Activated T-helper 1 cell treated with anti-CD3 and anti-CD28 coated beads, Interleukin-2, amount 50 U/mL, for 16 hours (primary cell): ENCODE results near the gene TBX4.

Experiments used
- DNase-seq, 2 donors: peaks; one replicate each; pipeline ENCODE4 v3.0.0-alpha.2; 2020; ENCODE audit warnings: low read depth in 1 of 2, low spot score in 1 of 2

The TBX4 gene

DNA sequence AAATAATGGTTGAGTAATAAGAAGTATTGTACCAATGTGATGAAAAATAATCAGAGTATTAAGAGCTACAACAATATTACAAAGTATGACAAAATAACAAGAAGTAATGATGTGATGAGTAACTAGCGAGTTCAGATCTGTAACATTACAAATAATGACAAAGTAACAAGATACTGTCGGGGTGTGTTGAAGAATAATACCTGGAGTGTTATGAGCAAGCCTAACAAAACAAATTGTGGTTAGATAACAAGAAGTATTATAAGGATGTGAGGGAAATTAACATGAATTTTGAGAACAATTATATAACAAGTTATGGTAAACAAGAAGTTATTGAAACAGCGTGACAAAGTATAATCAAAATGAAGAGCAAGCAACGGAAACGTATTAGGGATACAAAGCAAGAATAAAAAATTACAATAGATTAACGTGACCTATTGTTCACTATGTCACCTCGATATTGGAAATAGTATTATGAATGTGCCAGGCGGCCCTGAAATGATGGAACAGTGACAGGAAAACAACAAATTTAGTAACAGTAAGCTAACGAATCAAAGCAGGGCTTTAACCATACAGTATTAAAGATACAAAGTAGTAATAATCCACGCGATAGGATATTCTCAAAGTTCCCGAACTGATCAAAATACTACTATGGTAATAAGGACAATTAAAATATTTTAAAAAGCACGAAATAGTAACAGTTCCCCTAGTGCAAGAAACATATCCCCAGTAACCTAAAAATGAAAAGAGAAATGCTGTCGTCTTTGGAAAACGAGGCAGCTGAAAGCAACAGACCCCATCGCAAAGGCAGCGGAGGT, 1.6 kb downstream of the TBX4 start:
- DNase-seq: no peak

DNA sequence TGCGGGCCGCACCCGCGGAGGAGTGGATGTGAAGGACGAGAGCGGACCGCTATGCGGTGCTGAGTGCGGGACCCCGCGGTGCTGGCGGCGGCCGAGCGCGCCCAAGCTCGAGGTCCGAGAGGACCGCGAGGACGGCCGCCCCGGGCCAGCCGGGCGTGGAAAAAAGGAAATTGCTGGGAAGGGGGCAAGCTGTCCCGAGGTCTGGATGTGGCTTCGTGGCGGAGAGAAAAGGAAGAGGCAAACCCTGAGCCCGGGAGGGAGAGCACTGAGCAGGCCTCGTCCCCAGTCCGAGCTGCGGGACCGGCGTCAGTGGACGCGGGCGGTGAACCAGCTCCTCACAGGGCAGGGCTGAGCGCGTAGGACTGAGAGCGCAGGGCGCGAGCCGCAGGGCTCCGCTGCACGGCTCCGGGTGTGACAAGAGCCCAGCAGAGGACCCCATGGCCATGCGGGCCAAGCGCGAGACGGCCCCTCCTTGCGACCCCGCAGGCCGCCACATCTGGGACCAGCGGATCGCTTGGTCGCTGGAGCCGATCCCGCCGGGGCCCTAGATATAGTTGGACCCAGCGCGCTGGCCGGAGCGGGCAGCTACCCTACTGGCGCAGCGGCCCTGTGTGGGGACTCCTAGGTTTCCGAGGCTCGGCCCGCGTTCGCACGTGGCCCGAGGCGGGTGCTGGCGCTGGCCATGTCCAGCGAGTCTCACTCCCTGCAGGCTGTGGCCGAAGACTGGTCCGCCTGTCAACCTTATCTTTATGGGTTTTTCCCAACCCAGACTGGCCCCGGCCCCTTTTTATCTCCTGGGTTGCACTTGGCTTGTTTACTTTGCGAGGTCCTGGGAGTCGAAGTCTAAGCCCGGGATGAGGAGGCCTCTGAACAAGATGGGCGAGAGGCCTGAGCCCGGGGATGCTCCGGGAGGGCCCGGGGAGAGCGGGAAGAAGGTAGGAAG, 2.4 kb downstream of the TBX4 start:
- no peak for DNase-seq

DNA sequence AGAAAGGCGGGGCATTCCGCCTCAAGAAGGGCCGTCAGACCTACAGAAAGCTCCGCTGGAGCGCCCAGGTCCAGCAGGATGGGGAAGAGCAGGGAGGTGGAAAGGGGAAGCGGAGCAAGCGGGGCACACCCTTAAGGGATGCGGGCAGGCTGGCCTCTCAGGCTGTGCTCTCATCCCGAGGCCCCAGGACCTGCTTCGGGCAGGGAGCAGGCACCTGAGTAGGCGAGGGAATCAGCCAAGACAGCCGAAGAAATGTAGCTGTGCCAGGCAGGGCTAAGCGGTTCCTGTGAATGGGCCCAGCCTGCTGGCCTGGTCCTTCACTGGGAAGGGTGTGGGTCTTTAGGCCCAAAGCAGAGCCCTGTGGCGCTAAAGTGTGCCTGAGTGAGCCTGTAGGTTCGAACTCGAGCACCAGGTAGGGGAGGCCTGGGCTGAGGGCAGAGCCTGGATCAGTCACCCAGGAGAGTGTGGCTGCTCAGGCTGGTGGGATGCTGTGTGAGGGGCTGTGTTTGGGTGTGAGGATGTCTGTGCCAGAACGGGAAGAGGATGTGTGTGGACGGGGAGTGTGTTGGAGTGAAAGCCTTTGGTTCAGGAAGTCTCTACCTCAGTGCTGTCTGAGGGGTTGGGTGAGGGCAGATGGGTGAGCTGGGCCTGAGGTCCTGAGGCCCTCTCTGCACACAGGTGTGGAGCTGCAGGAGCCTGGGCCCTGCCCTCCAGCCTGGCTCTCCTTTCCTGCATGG, 3.3 kb downstream of the TBX4 start:
- no peak for DNase-seq

DNA sequence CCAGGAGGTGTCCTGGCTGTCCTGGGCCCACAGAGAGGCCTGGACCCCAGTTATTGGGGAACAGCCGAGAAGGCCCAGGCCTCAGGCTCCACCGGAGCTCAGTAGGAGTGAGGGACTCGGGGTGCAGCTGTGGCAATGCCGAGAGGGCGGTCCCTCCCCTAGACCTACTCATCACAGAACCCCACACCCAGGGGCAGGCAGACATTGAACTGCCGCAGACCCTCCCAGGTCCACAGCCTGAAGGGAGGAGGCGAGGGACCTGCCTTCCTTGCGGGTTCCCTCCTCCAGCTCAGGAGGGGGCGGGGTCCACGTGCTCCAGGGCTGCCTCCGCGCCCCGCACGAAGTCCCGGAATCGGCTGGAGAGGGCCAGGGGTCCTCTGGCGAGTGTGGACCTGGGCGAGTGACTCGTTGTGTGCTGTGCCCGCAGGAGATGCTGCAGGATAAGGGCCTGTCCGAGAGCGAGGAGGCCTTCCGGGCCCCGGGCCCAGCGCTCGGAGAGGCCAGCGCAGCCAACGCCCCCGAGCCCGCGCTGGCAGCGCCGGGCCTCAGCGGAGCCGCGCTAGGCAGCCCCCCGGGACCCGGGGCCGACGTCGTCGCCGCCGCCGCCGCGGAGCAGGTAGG, 3.9 kb downstream of the TBX4 start:
- no peak for DNase-seq

DNA sequence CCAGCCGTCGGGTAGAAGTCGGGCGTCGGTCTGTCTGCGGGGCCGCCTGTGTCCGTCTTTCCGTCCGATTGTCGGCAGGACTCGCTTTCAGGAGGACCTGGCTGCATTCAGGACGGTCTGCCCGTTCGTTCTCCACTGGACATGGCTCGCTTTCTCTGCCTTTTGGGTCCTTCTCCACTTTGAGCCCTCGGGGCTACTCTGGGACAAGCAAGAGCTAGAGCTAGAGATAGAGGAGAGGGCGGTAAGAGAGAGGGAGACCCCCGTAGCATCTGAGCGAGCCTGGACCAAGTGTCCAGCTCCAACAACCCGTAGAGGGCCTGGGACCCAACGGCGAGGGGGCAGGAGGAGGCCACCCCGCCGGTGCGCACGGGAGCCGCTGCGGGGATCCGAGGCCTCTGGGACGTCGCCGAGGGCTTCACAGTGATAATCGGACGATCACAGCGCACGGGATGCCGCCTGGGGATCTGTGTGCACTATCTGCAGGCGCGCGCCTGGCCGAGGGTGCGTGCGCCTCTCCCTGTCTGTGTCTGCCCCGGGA, 4.5 kb downstream of the TBX4 start:
- DNase-seq: no peak

DNA sequence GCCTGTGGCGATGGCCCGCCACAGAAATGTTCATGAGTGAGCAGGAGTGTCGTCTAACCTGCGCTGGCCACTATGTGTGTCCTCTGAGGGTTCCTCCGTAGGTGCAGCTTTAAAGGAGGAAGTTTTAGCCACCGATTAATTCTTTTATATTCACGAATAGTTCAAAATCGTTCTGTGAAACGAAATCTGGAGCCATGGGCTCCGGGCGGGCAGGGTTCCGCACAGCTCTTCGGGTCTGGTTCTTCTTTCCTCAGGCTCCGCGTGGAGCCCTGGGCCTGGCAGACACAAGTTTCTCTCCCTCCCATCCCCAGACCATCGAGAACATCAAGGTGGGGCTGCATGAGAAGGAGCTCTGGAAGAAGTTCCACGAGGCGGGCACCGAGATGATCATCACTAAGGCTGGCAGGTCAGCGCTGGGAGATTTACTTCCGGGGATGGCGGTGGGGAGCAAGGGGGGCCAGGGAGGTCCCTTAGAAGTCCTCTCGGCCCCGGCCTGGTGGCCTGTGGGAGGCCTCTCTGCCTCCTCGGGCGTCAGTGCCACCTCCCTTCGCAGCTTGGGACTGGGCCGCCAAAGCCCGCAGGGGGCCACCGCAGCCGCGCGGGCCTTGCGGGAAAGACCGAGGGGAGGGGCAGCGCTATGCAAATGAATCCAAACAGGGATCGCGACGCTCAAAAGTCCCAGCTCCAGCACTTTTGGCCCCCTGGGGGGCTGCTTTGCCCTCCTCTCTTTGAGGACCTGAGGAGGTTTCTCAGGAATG, 5.2 kb downstream of the TBX4 start:
- no peak for DNase-seq

DNA sequence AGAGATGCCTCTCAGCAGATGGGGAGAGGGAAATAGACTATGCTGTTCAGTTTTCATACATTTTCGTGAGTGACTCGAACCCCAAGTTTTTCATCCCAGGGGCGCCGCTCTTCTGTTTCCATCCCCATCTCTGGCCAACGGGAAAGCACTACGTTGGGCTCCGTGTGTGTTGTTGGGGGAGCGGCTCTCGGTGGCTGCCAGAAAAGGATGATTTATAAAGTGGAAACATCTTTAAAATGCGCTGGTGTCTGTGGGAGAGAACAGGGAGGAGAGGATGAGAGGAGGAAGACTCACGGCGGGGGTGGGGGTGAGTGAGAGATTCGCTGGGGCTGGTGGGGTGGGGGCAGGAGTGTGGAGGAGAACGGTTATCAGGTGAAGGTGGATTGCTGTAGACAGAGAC, 5.8 kb downstream of the TBX4 start:
- DNase-seq: no peak

DNA sequence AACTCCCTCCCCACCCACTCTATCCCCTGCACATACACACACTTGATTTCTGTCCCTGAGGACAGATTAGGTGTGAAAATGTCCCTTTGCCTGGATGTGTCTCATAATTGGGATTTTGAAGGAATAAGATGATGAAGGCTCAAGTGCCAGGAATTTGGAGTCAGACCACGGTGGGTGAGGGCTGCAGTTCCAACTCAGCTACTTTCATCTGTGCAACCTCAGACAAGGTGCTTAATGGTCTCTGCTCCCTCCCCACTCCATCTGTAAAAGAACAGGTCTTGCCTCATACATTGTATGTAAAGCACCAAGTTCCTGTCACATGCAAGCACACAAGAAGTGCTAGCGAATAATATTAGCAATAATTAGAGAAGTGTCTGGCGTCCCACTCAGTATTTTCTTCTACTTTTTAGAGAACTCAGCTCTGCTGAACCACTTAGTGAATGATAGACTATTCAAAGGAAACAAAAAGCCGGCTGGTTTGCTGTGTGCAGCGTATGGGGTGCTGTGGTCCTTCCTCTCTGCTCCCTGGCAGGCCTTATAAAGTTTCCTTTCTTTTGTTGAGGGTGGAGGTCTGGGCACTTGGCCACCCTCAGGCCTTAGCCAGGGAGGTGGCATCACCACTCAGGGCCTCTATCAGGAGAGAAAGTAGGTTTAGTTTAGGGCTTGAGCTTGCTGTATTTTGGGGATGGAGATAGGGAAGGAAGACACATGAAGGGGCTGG, 6.4 kb downstream of the TBX4 start:
- no peak for DNase-seq

DNA sequence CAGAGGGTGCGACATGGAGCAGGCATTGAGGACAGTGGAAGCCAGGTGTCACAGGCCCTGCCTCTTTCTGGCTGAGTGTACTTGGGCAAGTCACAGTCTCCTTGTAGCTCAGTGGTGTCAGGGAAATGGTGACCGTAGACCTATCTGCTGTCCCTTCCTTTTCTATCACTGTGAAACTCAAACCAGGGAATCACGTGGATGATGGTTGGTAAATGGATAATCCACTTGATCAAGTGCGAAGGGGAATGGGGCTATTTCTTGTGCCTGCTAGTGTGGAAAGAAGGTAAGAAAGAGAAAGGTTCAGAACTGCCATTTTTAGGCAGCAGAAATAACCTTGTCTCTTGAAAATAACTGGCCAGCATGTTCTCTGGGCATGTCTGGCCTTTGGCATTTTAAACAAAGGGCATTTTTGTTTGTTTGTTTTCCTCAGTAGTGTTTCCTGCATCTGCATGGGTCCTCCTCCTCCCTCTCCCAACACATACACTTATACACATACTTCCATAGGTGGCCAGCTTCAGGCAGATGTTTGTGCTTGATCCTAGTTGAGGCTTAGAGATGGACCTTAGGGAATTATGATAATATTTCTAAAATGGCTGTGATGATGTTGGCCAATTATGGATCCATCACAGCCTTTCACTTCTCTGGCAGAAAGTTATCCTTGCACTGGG, 7.1 kb downstream of the TBX4 start:
- no peak for DNase-seq

DNA sequence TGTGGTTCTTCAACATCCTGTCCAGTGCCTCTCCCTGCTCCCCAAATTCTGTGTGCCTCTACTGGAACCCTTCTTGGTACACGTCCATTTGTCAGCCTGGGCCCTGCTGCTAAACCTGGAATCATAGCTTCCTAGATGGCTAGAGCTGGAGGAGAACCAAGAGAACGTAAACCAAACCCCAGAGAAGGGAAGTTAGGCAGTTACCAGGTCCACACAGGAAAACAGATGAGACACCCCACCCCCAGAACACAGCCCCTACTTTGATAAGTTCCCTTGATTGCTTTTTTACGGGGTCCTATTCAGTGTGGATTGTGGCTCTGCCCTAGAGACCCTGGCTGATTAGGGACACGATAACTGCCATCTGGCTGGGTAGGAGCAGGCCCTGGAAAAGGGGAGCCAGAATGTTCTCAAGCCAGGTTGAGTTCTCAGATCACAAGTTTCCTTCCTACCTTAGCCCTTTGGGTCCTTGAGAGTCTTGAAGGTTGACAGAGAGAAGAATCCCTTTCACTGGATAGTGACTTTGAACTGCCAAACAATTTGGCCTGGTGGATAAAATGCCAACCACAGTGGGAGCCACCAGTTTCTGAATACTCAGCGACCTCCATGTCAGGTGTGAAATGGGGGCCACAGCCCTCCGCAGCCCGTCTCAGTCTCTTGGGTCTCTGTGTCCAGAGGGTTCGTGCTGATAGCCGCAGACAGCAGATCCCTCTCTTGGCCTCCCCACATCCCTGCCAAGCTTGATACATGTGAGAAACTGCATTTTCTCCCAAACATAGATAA, 7.9 kb downstream of the TBX4 start:
- DNase-seq: no peak

DNA sequence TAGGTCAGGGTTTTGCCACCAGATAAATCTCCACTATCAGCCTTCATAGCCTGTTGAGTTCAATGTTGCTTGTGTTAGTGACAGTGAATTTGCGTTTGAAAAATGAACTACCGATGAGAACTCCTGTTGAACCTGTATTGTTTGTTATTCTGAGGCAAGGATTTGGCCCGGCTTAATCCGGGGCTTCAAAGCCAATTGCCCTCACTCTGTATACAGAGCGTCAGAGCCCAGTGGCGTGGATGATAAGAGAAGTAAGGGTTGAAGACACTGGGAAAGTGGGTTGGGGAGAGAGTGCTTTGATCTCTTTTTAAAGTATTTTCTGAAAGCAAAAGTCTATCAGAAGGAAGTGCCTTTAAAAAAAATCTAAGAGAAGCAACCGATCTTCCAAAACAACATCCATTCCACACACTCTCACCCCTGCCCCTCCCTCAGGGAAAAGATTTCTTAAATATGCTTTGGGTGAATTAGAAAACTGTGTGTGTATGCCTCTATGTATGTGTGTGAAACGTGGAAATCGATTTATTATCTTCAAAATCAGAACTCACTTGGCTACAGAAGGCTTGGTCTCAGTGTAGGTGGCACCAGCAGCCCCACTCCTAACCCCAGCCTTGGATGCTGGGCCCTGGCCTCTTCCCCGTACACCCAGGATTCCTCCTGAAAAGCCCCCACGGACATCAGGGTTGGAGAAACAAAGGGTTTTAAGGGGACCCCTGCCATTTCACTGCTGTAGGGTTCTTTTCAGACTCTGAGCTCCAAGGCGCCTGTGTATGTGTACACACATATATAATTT, 8.8 kb downstream of the TBX4 start:
- no peak for DNase-seq

DNA sequence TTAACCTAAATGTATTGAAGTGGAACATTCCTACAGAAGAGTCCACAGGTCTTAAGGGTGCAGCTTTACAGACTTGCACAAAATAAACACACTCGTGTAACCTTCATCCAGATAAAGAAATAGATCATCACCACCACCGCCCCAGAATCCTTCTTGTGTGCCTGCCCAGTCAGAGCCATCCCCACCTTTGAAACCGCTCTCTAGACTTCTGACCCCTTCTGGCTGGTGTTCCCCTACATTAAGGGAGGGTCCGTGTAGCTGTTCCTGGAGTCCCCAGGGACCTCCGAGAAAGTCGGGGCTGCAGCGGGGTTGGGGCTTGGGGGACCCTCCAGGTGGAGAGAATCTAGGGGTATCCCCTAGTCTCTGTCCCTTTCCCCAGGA, 9.4 kb downstream of the TBX4 start:
- DNase-seq: no peak

DNA sequence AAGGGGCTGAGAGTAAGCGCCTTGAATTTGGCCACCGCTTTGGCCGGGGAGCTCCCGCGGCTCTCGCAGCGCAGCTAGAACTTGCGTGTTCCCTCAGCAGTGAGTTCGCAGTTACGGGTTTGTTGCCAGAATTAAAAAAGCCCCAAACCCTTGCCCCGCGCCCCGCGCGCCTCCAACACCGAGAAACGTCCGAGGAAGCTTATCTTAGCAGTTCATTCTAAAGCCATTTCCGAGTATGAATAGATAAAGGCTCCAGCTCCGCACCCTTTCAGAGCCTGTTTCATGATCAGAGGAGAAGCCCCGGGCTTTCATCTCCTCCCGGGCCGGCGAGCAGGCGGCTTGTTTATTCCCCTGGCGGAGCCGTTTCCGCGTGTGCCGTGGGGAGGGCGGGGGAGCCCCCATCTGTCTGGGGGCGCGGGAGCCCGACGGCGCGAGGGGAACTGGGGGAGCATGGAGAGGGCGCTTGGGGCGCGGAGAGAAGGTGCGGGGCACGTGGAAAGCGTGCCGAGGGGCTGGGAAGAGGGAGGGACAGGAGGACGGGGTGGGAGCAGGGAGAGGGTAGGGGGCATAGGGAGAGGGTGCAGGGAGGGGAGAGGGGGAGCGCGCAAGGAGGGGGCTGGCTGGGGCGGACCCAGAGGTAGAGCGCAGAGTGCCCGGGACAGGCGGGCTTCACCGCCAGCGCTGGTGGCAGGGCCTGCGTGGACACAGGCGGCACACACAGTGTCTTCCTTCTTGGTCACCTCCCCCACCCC, 9.9 kb downstream of the TBX4 start:
- no peak for DNase-seq

DNA sequence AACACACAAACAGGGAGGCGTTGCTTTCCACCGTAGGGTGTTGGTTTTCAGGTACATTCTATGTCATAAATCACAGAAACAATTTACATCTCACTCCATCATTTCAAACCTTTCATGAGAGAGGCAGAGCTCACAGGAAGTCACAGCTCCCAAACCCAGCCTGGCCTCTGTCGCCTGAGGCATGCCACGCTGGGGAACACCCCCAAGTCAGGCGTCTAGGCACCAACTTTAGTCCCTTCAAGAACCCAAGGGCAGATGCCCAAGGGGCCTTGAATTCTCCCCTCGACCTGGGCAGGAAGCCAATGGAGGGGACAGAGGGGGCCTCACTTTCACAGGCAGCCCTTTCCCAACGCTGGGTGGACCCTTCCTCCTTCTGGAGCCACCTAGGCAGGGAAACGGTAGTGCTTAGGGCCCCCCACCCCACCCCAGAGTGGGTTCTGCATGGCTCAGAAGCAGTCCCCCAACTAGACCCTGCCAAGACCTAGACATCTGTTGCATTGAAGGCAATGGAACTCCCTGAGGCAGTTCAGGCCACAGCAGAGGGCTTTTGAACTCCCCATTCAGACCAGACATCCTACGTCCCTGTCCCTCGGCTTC, 10.6 kb downstream of the TBX4 start:
- DNase-seq: no peak

DNA sequence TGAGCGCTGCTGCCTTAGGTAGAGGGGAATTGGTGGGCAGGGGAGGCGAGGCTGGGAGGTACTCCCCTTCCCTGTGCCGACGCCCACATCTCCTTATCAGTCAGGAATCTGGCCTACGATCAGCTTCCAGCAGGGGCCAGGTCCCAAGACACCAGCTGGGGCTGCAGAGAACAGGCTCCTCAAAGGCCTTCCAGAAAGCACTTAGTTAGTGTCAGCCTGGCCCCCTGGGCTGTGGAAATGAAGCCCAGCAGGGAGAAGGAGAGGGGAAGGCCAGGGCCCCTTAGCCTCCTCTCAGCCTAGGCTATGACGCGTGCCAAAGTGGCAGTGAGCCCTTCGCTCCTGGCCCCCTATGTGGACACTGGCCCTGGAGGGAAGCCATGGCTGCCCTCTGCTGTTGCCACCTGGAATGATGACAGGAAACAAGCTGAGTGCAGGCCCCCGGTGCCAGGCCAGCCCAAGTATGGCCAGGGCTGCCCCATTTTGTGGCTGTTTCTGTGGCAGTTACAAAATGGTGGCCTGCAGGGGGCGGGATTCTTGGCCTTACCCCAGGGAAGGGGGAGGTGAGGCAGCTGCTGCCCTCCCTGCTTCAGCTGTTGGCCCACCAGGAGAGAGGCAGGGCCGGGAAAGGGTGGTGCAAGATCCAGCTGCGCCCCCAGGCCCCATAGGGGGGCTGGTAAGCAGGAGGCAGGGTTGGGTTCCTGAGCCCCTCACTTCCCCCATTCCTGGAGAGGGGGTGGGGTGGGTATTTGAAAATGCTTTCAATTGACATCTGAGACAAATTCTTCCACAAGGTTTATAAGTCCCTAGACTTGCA, 11.3 kb downstream of the TBX4 start:
- DNase-seq: no peak
